Activated naive CD8-positive, alpha-beta T cell treated with anti-CD3 and anti-CD28 coated beads for 36 hours (primary cell): ENCODE results near the gene TLCD2. TPM values are rescaled to one million over a fixed set of nuclear protein-coding genes. Genes with fewer than 3 reads are reported as not detected.

Experiments
- DNase-seq: peaks from one replicate; pipeline ENCODE4 v3.0.0; 2021
- H3K27ac Mint-ChIP-seq: one replicate; pipeline ENCODE4 v1.8.0; 2022; ENCODE audit warnings: mild to moderate bottlenecking, moderate library complexity, mixed read lengths
- H3K27me3 Mint-ChIP-seq: one replicate; pipeline ENCODE4 v1.8.0; 2022; ENCODE audit warnings: mild to moderate bottlenecking, mixed read lengths
- H3K36me3 Mint-ChIP-seq: one replicate; pipeline ENCODE4 v1.8.0; 2021; ENCODE audit warnings: mild to moderate bottlenecking, mixed read lengths
- H3K4me1 Mint-ChIP-seq: one replicate; pipeline ENCODE4 v1.8.0; 2021; ENCODE audit warnings: mixed read lengths
- H3K4me3 Mint-ChIP-seq: one replicate; pipeline ENCODE4 v1.8.0; 2022; ENCODE audit warnings: mild to moderate bottlenecking, moderate library complexity, mixed read lengths
- H3K9me3 Mint-ChIP-seq: one replicate; pipeline ENCODE4 v1.8.0; 2022; ENCODE audit warnings: mixed read lengths
- total RNA-seq, 2 experiments: library from RNA; stranded (reverse); gene quantifications; one replicate each; pipeline ENCODE4 v1.2.3, GENCODE V29; 2021

TLCD2 gene
- under 1 TPM; 0.04 to 0.06 TPM for total RNA-seq

GRCh38 chr17:1709971-1710806, at the start of gene TLCD2:
Gene TLCD2, minus strand, starts transcription at chr17:1710377. Its CDS starts 135 bp downstream, at chr17:1710242.
- peak; percentile 27 for DNase-seq
- peak within 1 kb of the TSS; percentile 50 for H3K4me3 Mint-ChIP-seq
- no peak within 1 kb of the TSS for H3K27ac Mint-ChIP-seq
- peaks cover 17% of the 10 kb centered on the region for H3K4me1 Mint-ChIP-seq
- H3K9me3 Mint-ChIP-seq: no peaks in the 10 kb centered on the region
- H3K27me3 Mint-ChIP-seq: peaks cover 59% of the 10 kb centered on the region
- H3K36me3 Mint-ChIP-seq: no peaks in the 10 kb centered on the region

GRCh38 chr17:1759529-1759928, 49.4 kb upstream of the TLCD2 start:
- DNase-seq: no peak
- Mint-ChIP-seq H3K4me1 (peaks cover 18% of the 10 kb centered on the region), H3K27ac (no peak overlapping the region), H3K27me3 (no peaks in the 10 kb centered on the region), H3K4me3 (no peak overlapping the region), H3K36me3 (peaks cover 1% of the 10 kb centered on the region), H3K9me3 (no peaks in the 10 kb centered on the region)

GRCh38 chr17:1758807-1759206, 48.6 kb upstream of the TLCD2 start:
- peaks cover 11% of the 10 kb centered on the region for H3K4me1 Mint-ChIP-seq
- no peaks in the 10 kb centered on the region for H3K27me3 Mint-ChIP-seq
- DNase-seq: no peak
- no peak overlapping the region for H3K4me3 Mint-ChIP-seq
- H3K36me3 Mint-ChIP-seq: no peaks in the 10 kb centered on the region
- H3K9me3 Mint-ChIP-seq: no peaks in the 10 kb centered on the region
- no peak overlapping the region for H3K27ac Mint-ChIP-seq

GRCh38 chr17:1755827-1756262, 45.7 kb upstream of the TLCD2 start:
- no peaks in the 10 kb centered on the region for H3K27me3 Mint-ChIP-seq
- DNase-seq: no peak
- no peaks in the 10 kb centered on the region for H3K9me3 Mint-ChIP-seq
- no peaks in the 10 kb centered on the region for H3K36me3 Mint-ChIP-seq
- H3K4me1 Mint-ChIP-seq: peaks cover 2% of the 10 kb centered on the region
- H3K27ac Mint-ChIP-seq: no peak overlapping the region
- no peak overlapping the region for H3K4me3 Mint-ChIP-seq

GRCh38 chr17:1755252-1755826, 45.2 kb upstream of the TLCD2 start:
- Mint-ChIP-seq H3K27me3 (no peaks in the 10 kb centered on the region), H3K36me3 (no peaks in the 10 kb centered on the region), H3K4me3 (no peak overlapping the region), H3K9me3 (no peaks in the 10 kb centered on the region), H3K27ac (no peak overlapping the region), H3K4me1 (peaks cover 2% of the 10 kb centered on the region)
- no peak for DNase-seq

- Mint-ChIP-seq H3K27me3 (no peaks in the 10 kb centered on the region), H3K4me3 (no peak overlapping the region), H3K27ac (no peak overlapping the region), H3K4me1 (peaks cover 2% of the 10 kb centered on the region), H3K9me3 (no peaks in the 10 kb centered on the region), H3K36me3 (no peaks in the 10 kb centered on the region)
- no peak for DNase-seq
Observed at GRCh38 chr17:1754430-1755112, 44.4 kb upstream of the TLCD2 start.

GRCh38 chr17:1753767-1754429, 43.7 kb upstream of the TLCD2 start:
- H3K4me3 Mint-ChIP-seq: no peak overlapping the region
- H3K27me3 Mint-ChIP-seq: no peaks in the 10 kb centered on the region
- no peak for DNase-seq
- peaks cover 2% of the 10 kb centered on the region for H3K4me1 Mint-ChIP-seq
- H3K36me3 Mint-ChIP-seq: no peaks in the 10 kb centered on the region
- H3K9me3 Mint-ChIP-seq: no peaks in the 10 kb centered on the region
- no peak overlapping the region for H3K27ac Mint-ChIP-seq

- no peaks in the 10 kb centered on the region for H3K27me3 Mint-ChIP-seq
- no peak overlapping the region for H3K27ac Mint-ChIP-seq
- DNase-seq: no peak
- H3K36me3 Mint-ChIP-seq: no peaks in the 10 kb centered on the region
- H3K4me1 Mint-ChIP-seq: peaks cover 2% of the 10 kb centered on the region
- H3K9me3 Mint-ChIP-seq: no peaks in the 10 kb centered on the region
- H3K4me3 Mint-ChIP-seq: no peak overlapping the region
Observed at GRCh38 chr17:1752425-1753262, 42.5 kb upstream of the TLCD2 start.

- DNase-seq: no peak
- Mint-ChIP-seq H3K36me3 (no peaks in the 10 kb centered on the region), H3K27me3 (no peaks in the 10 kb centered on the region), H3K27ac (no peak overlapping the region), H3K4me1 (peaks cover 2% of the 10 kb centered on the region), H3K9me3 (no peaks in the 10 kb centered on the region), H3K4me3 (no peak overlapping the region)
Observed at GRCh38 chr17:1750628-1751027, 40.5 kb upstream of the TLCD2 start.

- no peaks in the 10 kb centered on the region for H3K4me1 Mint-ChIP-seq
- DNase-seq: no peak
- no peaks in the 10 kb centered on the region for H3K27me3 Mint-ChIP-seq
- no peak overlapping the region for H3K27ac Mint-ChIP-seq
- H3K9me3 Mint-ChIP-seq: no peaks in the 10 kb centered on the region
- no peaks in the 10 kb centered on the region for H3K36me3 Mint-ChIP-seq
- no peak overlapping the region for H3K4me3 Mint-ChIP-seq
Observed at GRCh38 chr17:1746975-1747543, 36.9 kb upstream of the TLCD2 start.

- DNase-seq: no peak
- Mint-ChIP-seq H3K27me3 (no peaks in the 10 kb centered on the region), H3K4me3 (no peak overlapping the region), H3K9me3 (no peaks in the 10 kb centered on the region), H3K27ac (no peak overlapping the region), H3K4me1 (no peaks in the 10 kb centered on the region), H3K36me3 (no peaks in the 10 kb centered on the region)
Observed at GRCh38 chr17:1745513-1746020, 35.4 kb upstream of the TLCD2 start.

- Mint-ChIP-seq H3K4me1 (no peaks in the 10 kb centered on the region), H3K36me3 (no peaks in the 10 kb centered on the region), H3K4me3 (no peak overlapping the region), H3K27ac (no peak overlapping the region), H3K9me3 (no peaks in the 10 kb centered on the region), H3K27me3 (no peaks in the 10 kb centered on the region)
- no peak for DNase-seq
Observed at GRCh38 chr17:1744551-1745512, 34.7 kb upstream of the TLCD2 start.

- no peak for DNase-seq
- H3K4me1 Mint-ChIP-seq: no peaks in the 10 kb centered on the region
- no peaks in the 10 kb centered on the region for H3K27me3 Mint-ChIP-seq
- peaks cover 2% of the 10 kb centered on the region for H3K36me3 Mint-ChIP-seq
- H3K27ac Mint-ChIP-seq: no peak overlapping the region
- no peaks in the 10 kb centered on the region for H3K9me3 Mint-ChIP-seq
- no peak overlapping the region for H3K4me3 Mint-ChIP-seq
Observed at GRCh38 chr17:1743088-1743439, 32.9 kb upstream of the TLCD2 start.
